T-cell (primary cell): ENCODE measurements around the gene HUWE1. TPM values are rescaled to one million over a fixed set of nuclear protein-coding genes. Genes with fewer than 3 reads are reported as not detected.
A peak's percentile ranks its signal among the peaks of the same experiment; 100 is the strongest.

Source experiments
- ATAC-seq, 4 experiments: fragments of 200-7000 bp in 3 of 4; fragments of 150-1000 bp in 1 of 4; cut with Tn5 transposase; replicated peaks in 1 of 4; 1 replicate in 3 of 4; 2 replicates in 1 of 4; pipeline ENCODE4 v1.10.0; 2021; ENCODE audit warnings: moderate library complexity in 3 of 4, mild to moderate bottlenecking in 2 of 4, moderate number of reproducible peaks in 1 of 4
- CTCF ChIA-PET, 2 donors: fragments of 300-600 bp; sonication (Branson Sonifier 250); formaldehyde crosslinking; loops; one replicate each; lab custom pipeline; 2022; ENCODE audit warnings: antibody characterized with exemption in 2 of 2; lab: Charles Lee
- POLR2A ChIA-PET, 2 donors: fragments of 300-600 bp; sonication (Branson Sonifier 250); formaldehyde crosslinking; loops; one replicate each; lab custom pipeline; 2022; ENCODE audit warnings: antibody characterized with exemption in 2 of 2; lab: Charles Lee
- DNase-seq, 35 experiments: peaks; one replicate each; pipeline versions ENCODE4 v3.0.0 to v3.0.0-alpha.2; 2013 to 2023
- H3K27ac ChIP-seq: one replicate; pipeline ENCODE4 v1.5.1; 2013; ENCODE audit warnings: low read length
- H3K27me3 ChIP-seq, 2 experiments: replicated peaks in 1 of 2; 1 replicate in 1 of 2; 2 replicates in 1 of 2; pipeline versions ENCODE4 v1.6.1 to v1.7.0; 2013; ENCODE audit warnings: low read length in 1 of 2, mixed read lengths in 1 of 2; ENCODE audit not compliant: control insufficient read depth in 2 of 2, insufficient read depth in 2 of 2; ENCODE audit errors: extremely low read depth in 1 of 2
- H3K36me3 ChIP-seq, 2 donors: 1 replicate in 1 of 2; 2 replicates in 1 of 2; pipeline versions ENCODE4 v1.6.1 to v1.7.0; 2013; ENCODE audit warnings: low read length in 1 of 2; ENCODE audit not compliant: control insufficient read depth in 2 of 2, insufficient read depth in 1 of 2; ENCODE audit errors: extremely low read depth in 1 of 2
- H3K4me1 ChIP-seq, 2 experiments: 1 replicate in 1 of 2; 2 replicates in 1 of 2; pipeline versions ENCODE4 v1.6.1 to v1.7.0; 2013; ENCODE audit warnings: low read length in 2 of 2, mixed read lengths in 1 of 2; ENCODE audit not compliant: insufficient read depth in 2 of 2, control insufficient read depth in 1 of 2; ENCODE audit errors: extremely low read depth in 1 of 2
- H3K4me3 ChIP-seq, 2 donors: 1 replicate in 1 of 2; 2 replicates in 1 of 2; pipeline versions ENCODE4 v1.5.1 to v1.7.0; 2013; ENCODE audit warnings: mild to moderate bottlenecking in 2 of 2, low read length in 1 of 2, moderate library complexity in 1 of 2; ENCODE audit not compliant: control insufficient read depth in 1 of 2; ENCODE audit errors: extremely low read depth in 1 of 2
- H3K9me3 ChIP-seq: 2 replicates; pipeline ENCODE4 v1.7.0; 2013
- H3K27ac Mint-ChIP-seq, 2 donors: one replicate each; pipeline ENCODE4 v1.8.0; 2020 to 2021; ENCODE audit warnings: mild to moderate bottlenecking in 2 of 2, mixed read lengths in 2 of 2
- H3K27me3 Mint-ChIP-seq, 2 donors: one replicate each; pipeline ENCODE4 v1.8.0; 2021 to 2022; ENCODE audit warnings: mixed read lengths in 2 of 2
- H3K36me3 Mint-ChIP-seq: one replicate; pipeline ENCODE4 v1.8.0; 2021; ENCODE audit warnings: mixed read lengths
- H3K4me1 Mint-ChIP-seq, 3 donors: one replicate each; pipeline ENCODE4 v1.8.0; 2020 to 2022; ENCODE audit warnings: mixed read lengths in 3 of 3, mild to moderate bottlenecking in 1 of 3
- H3K4me3 Mint-ChIP-seq, 3 donors: one replicate each; pipeline ENCODE4 v1.8.0; 2020 to 2022; ENCODE audit warnings: mild to moderate bottlenecking in 3 of 3, mixed read lengths in 3 of 3, moderate library complexity in 3 of 3
- H3K9me3 Mint-ChIP-seq, 3 donors: one replicate each; pipeline ENCODE4 v1.8.0; 2020 to 2022; ENCODE audit warnings: mixed read lengths in 3 of 3
- WGBS: methylation state at CpG from one replicate; pipeline ENCODE4 v1.1.5; 2013; ENCODE audit warnings: missing lambda C conversion rate; ENCODE audit not compliant: insufficient coverage; 5-methylcytosine and 5-hydroxymethylcytosine counted together
- total RNA-seq, 35 experiments: library from RNA in 6 of 35; stranded (reverse) in 6 of 35; fragments of 120-200 nt in 1 of 35; gene quantifications; one replicate each; pipeline versions ENCODE4 v1.2.1 to v1.2.4 and lab custom pipeline; 2013 to 2026

HUWE1 gene
- total RNA-seq, 5 donors from 2014 or later (not counting 1 experiment from before 2014, with no cell fraction given): 153 to 214 (median 179) TPM

GRCh38 chrX:53666171-53666570 is 20.3 kb downstream of the HUWE1 start:
- no peak overlapping the region for H3K27ac ChIP-seq
- no peak for DNase-seq
- H3K36me3 ChIP-seq: peaks cover 0 to 8% of the 10 kb centered on the region in 2 donors
- ATAC-seq: no peak
- peaks cover 0 to 2% of the 10 kb centered on the region in 2 experiments for H3K4me1 ChIP-seq
- H3K27me3 Mint-ChIP-seq: no peaks in the 10 kb centered on the region
- CTCF ChIA-PET: no interaction called here
- H3K36me3 Mint-ChIP-seq: peaks cover 12% of the 10 kb centered on the region
- H3K9me3 Mint-ChIP-seq: no peaks in the 10 kb centered on the region
- no CpG with 5 or more reads among the region's 1 CpG for WGBS
- peaks cover 11 to 47% (median 45%) of the 10 kb centered on the region in 3 donors for H3K4me1 Mint-ChIP-seq
- H3K4me3 Mint-ChIP-seq: no peak overlapping the region
- peak overlapping the region in 1 of 2 donors; percentile 4 for H3K27ac Mint-ChIP-seq
- POLR2A ChIA-PET: no interaction called here
- H3K27me3 ChIP-seq: no peaks in the 10 kb centered on the region
- H3K4me3 ChIP-seq: no peak overlapping the region
- H3K9me3 ChIP-seq: no peaks in the 10 kb centered on the region

DNA sequence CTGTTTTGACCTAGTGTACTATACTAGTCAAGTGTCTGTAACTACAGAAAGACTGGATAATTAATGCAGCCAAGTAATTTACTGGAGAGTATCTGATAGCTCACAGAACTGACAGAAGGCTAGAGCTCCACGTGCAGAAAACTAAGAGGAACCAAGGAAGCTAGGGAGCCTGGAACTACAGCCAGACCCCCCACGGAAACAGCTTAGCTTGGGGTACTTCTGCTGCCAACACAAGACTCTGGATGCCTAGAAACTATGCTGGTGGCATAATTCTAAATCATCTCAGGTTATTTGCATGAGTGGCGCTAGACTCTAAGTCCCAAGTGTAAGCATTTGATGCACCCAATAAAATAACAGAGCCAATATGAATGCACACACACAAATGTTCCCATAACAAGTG is 26.5 kb downstream of the HUWE1 start:
- Histone ChIP-seq H3K9me3 (no peaks in the 10 kb centered on the region), H3K4me1 (no peaks in the 10 kb centered on the region), H3K36me3 (peaks cover 0 to 2% of the 10 kb centered on the region in 2 donors), H3K27me3 (no peaks in the 10 kb centered on the region), H3K4me3 (no peak overlapping the region), H3K27ac (no peak overlapping the region)
- H3K4me1 Mint-ChIP-seq: peaks cover 31 to 58% (median 48%) of the 10 kb centered on the region in 3 donors
- H3K4me3 Mint-ChIP-seq: no peak overlapping the region
- H3K27ac Mint-ChIP-seq: no peak overlapping the region
- H3K36me3 Mint-ChIP-seq: peaks cover 23% of the 10 kb centered on the region
- CTCF ChIA-PET: interaction anchor here in 1 of 2 donors (0.6 kb wide), 1 partner anchor 383 kb away, joined by 3 read pairs; no protein-coding TSS in a partner anchor
- ATAC-seq (no peak), DNase-seq (no peak)
- POLR2A ChIA-PET: no interaction called here
- no peaks in the 10 kb centered on the region for H3K27me3 Mint-ChIP-seq
- WGBS: 100% methylated on average over 1 of the region's 3 CpGs
- H3K9me3 Mint-ChIP-seq: no peaks in the 10 kb centered on the region

DNA sequence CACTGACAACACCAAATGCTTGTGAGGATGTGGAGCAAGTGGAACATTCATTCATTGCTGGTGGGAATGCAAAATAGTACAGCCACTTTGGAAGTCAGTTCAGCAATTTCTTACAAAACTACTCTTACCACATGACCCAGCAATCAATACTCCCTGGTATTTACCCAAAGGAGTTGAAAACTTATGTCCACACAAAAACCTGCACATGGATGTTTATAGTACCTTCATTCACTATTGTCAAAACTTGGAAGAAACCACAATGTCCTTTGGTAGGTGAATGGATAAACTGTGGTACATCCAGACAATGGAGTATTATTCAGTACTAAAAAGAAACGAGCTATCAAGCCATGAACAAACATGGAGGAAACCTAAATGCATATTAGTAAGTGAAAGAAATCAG is 27.5 kb downstream of the HUWE1 start:
- H3K4me1 Mint-ChIP-seq: peaks cover 37 to 64% (median 56%) of the 10 kb centered on the region in 3 donors
- ChIA-PET CTCF (interaction anchor here in 1 of 2 donors (0.6 kb wide), 1 partner anchor 40 kb away, joined by 3 read pairs; no protein-coding TSS in a partner anchor), POLR2A (no interaction called here)
- H3K27me3 ChIP-seq: no peaks in the 10 kb centered on the region
- no peak overlapping the region for H3K4me3 ChIP-seq
- H3K36me3 ChIP-seq: peaks cover 0 to 5% of the 10 kb centered on the region in 2 donors
- no peak overlapping the region for H3K27ac Mint-ChIP-seq
- H3K27ac ChIP-seq: no peak overlapping the region
- H3K36me3 Mint-ChIP-seq: peaks cover 23% of the 10 kb centered on the region
- H3K4me1 ChIP-seq: no peaks in the 10 kb centered on the region
- no peak overlapping the region for H3K4me3 Mint-ChIP-seq
- DNase-seq (no peak), ATAC-seq (no peak)
- WGBS: no CpG with 5 or more reads among the region's 1 CpG
- H3K9me3 ChIP-seq: no peaks in the 10 kb centered on the region
- H3K9me3 Mint-ChIP-seq: no peaks in the 10 kb centered on the region
- H3K27me3 Mint-ChIP-seq: no peaks in the 10 kb centered on the region

DNA sequence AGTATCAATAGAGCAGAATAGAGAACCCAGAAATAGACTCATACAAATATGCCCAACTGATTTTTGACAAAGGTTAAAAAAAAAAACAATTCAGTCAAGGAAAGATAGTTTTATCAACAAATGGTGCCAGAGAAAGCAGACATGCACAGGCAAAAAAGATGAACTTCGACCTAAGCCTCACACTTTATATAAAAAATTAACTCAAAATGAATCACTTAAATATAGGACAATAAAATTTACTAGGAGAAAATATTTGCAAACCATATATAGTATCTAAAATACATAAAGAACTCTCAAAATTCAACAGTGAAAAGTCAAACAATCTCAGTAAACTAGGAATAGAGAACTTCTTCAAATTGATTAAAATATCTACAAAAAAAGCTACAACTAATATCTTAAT is 29.7 kb downstream of the HUWE1 start:
- Mint-ChIP-seq H3K9me3 (no peaks in the 10 kb centered on the region), H3K27ac (no peak overlapping the region), H3K36me3 (peaks cover 13% of the 10 kb centered on the region), H3K27me3 (peaks cover 0 to 3% of the 10 kb centered on the region in 2 donors), H3K4me1 (peaks cover 37 to 62% (median 57%) of the 10 kb centered on the region in 3 donors), H3K4me3 (no peak overlapping the region)
- ChIA-PET CTCF (no interaction called here), POLR2A (interaction anchor here in 1 of 2 donors (0.6 kb wide), 1 partner anchor 557 kb away, joined by 4 read pairs; no protein-coding TSS in a partner anchor)
- Histone ChIP-seq H3K4me3 (no peak overlapping the region), H3K4me1 (no peaks in the 10 kb centered on the region), H3K36me3 (peaks cover 0 to 17% of the 10 kb centered on the region in 2 donors), H3K27ac (no peak overlapping the region), H3K9me3 (no peaks in the 10 kb centered on the region), H3K27me3 (no peaks in the 10 kb centered on the region)
- DNase-seq (no peak), ATAC-seq (no peak)
- WGBS: no CpG with 5 or more reads among the region's 1 CpG

DNA sequence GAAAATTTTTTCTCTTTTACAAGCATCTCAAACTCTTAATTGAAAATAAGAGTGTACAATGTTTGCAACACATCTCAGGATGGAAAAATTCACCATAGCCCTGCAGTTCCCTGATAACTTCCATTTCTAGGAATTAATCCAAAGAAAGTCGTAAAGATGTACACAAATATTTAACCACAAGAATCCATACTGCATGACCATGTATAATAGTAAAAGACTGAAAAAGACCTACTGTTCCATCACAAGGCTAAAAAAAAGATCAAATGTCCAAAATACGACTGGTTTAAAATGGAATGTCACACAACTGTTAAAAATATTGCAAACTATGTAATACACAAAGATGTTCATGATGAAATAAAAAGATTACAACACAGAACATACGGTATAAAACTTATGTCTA is 32.1 kb downstream of the HUWE1 start:
- DNase-seq: no peak
- no peaks in the 10 kb centered on the region for H3K9me3 ChIP-seq
- H3K27ac ChIP-seq: no peak overlapping the region
- WGBS: no CpG with 5 or more reads among the region's 3 CpGs
- H3K27me3 ChIP-seq: no peaks in the 10 kb centered on the region
- CTCF ChIA-PET: interaction anchor here in 1 of 2 donors (0.6 kb wide), 1 partner anchor 388 kb away, joined by 3 read pairs; no protein-coding TSS in a partner anchor
- H3K36me3 Mint-ChIP-seq: peaks cover 17% of the 10 kb centered on the region
- no peaks in the 10 kb centered on the region for H3K9me3 Mint-ChIP-seq
- POLR2A ChIA-PET: no interaction called here
- no peak overlapping the region for H3K4me3 ChIP-seq
- no peak overlapping the region for H3K4me3 Mint-ChIP-seq
- H3K27me3 Mint-ChIP-seq: peaks cover 0 to 6% of the 10 kb centered on the region in 2 donors
- H3K27ac Mint-ChIP-seq: peak overlapping the region in 1 of 2 donors; percentile 31
- H3K4me1 ChIP-seq: no peaks in the 10 kb centered on the region
- peaks cover 0 to 39% of the 10 kb centered on the region in 2 donors for H3K36me3 ChIP-seq
- no peak for ATAC-seq
- H3K4me1 Mint-ChIP-seq: peaks cover 36 to 51% (median 47%) of the 10 kb centered on the region in 3 donors

DNA sequence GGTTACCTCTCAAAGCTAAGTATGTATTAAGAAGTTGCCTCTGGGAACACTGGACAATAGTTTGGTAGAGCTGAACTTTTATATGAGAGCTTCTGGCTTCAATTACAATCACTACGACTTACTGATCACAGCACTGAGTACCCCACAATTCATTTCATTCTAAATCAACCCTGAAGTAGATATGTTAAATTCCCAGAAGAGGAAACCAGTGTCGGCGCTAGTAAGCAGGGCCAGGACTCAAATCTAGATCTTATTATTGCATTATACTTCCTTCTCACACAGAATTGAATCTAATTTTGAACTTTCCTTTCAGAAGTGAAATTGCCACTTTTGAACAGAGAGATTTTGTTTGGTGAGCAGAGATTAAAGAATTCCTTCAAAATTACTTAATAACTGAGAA is 41.8 kb downstream of the HUWE1 start:
- H3K4me3 ChIP-seq: no peak overlapping the region
- DNase-seq: no peak
- peak overlapping the region in 1 of 2 donors; percentile 43 for H3K27ac Mint-ChIP-seq
- peaks cover 0 to 11% of the 10 kb centered on the region in 2 donors for H3K27me3 Mint-ChIP-seq
- ChIA-PET CTCF (no interaction called here), POLR2A (no interaction called here)
- no peaks in the 10 kb centered on the region for H3K9me3 Mint-ChIP-seq
- no peak overlapping the region for H3K27ac ChIP-seq
- no peak for ATAC-seq
- H3K4me3 Mint-ChIP-seq: no peak overlapping the region
- no peaks in the 10 kb centered on the region for H3K9me3 ChIP-seq
- H3K4me1 ChIP-seq: no peaks in the 10 kb centered on the region
- no peaks in the 10 kb centered on the region for H3K27me3 ChIP-seq
- H3K4me1 Mint-ChIP-seq: peaks cover 0 to 4% (median 0%) of the 10 kb centered on the region in 3 donors
- peaks cover 0 to 55% of the 10 kb centered on the region in 2 donors for H3K36me3 ChIP-seq
- peaks cover 25% of the 10 kb centered on the region for H3K36me3 Mint-ChIP-seq
- WGBS: no CpG with 5 or more reads among the region's 3 CpGs
